ENCODE data around the gene PACS2.

PACS2 gene

DNA sequence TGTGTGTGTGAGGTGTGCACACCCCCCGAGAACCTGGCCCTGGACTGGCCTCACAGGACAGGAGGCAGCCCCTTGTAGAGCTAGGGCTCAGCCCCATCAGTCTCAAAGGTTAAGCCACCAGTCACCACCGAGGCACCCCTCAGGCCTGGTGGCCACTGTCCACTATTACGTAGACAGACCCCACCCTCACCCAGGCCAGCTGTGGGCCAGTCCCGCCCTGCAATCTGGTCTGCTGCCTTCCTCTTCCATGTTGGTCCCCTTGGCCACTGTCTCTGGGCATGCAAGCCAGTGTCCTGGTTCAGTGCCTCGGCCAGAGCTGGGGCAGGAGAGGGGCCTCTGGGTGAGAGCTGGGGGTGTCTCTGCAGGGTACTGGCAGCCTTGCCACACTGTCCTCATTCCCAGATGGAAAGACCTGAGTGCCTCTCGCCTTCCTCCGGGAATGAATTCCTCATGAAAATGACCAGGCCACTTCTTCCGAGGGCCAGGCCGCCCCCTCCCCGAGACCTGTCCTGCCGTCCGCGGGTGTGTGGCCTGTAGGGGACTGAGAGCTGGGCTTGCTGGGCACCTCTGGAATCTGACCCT lies 82.9 kb downstream of the PACS2 start:
- Histone ChIP-seq H3K27me3 (ENCODE audit: insufficient read depth, low read length) (peaks cover 12% of the 10 kb centered on the region; the same call in 1 of the 2 replicates), H3K4me1 (ENCODE audit: insufficient read depth, low read length) (no peaks in the 10 kb centered on the region), H3K27ac (ENCODE audit: low read length) (no peak overlapping the region), H3K36me3 (ENCODE audit: insufficient read depth, low read depth, low read length) (peaks cover 18% of the 10 kb centered on the region), H3K4me3 (ENCODE audit: low read length) (peak overlapping the region; percentile 62; the same call in 1 of the 2 replicates), H3K9ac (ENCODE audit: low read depth, low read length) (peak overlapping the region; percentile 58; the same call in 1 of the 2 replicates), H3K9me3 (ENCODE audit: insufficient read depth, low read depth, low read length) (peaks cover 34% of the 10 kb centered on the region)

DNA sequence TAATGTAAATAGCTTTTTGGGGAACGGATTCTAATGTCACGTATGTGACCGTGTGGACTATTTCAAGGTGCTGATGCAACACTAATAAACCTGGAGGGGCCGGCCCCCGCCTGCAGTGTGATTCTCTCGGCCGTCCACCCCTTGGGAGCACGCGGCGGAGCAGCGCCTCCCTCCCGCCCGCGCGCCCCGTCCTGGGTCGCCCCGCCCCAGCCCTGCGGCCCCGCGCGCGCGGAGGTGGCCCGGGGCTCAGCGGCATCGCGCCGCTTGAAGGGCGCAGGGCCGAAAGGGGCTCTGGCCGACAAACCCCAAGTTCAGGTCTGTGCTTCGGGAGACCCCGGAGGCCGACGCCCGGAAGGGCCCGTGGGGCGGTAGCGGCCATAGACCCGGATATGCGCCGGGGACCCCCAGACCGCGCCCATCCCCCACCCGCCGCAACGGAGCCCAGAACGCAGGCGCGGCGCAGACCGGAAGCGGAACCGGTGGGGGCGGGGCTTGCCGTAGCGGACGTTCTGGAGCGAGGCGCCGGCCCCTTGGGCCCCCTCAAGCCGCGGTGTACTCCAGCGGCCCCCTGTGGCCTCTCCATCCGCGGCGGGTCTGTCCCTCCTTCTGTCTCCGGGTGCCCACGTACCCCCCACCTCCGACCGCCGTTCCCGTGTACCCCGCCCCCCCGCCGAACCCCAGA lies 83.6 kb downstream of the PACS2 start, which contains the start of gene TEX22:
Gene TEX22, plus strand, starts transcription at position 495 of the 682 bp plus-strand sequence. CDS start 803 bp downstream, outside the sequence.
- H3K27ac ChIP-seq (ENCODE audit: low read length): no peak within 1 kb of the TSS
- H3K36me3 ChIP-seq (ENCODE audit: insufficient read depth, low read depth, low read length): peaks cover 18% of the 10 kb centered on the region
- peaks cover 12% of the 10 kb centered on the region for H3K27me3 ChIP-seq (ENCODE audit: insufficient read depth, low read length)
- H3K9me3 ChIP-seq (ENCODE audit: insufficient read depth, low read depth, low read length): peaks cover 41% of the 10 kb centered on the region
- H3K4me1 ChIP-seq (ENCODE audit: insufficient read depth, low read length): no peaks in the 10 kb centered on the region
- H3K9ac ChIP-seq (ENCODE audit: low read depth, low read length): peak within 1 kb of the TSS; percentile 58; the same call in 1 of the 2 replicates
- peak within 1 kb of the TSS; percentile 62 for H3K4me3 ChIP-seq (ENCODE audit: low read length)

DNA sequence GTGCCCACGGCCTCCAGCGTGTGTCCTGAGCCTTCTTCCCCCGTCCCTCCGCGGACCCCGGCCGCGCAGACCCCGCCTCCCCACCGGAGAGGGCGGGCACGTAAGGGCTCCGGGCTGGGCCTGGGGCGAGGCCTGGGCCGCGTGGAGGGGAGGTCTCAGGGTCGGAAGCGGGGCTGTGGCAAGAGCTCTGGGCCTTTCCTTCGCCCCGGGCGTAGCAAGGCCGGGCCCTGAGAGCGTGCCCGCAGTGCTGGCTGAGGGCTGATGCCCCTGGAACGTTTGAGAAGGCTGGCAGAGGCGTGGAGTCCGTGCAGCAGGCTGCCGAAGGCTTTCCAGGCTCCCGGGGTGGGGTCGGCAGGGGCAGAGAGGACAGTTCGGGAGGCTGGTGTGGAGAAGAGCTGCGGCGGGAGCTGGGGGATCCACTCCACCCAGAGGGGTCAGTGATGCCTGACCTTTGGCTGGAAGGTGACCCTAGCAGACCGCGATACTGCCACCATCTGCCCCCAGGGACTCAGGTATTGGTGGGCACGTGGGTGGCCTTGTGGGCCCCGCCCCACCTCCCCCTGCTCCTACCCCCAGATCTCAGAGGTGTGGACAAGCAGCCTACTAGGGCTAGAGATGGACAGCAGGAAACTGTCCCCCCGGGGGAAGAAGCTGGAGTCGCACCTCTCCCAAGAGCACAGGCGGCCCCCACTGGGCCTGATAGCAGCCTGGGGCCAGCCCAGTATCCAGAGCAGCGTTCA lies 84.3 kb downstream of the PACS2 start:
- Histone ChIP-seq H3K4me3 (ENCODE audit: low read length) (peak overlapping the region; percentile 62; the same call in 1 of the 2 replicates), H3K27ac (ENCODE audit: low read length) (no peak overlapping the region), H3K27me3 (ENCODE audit: insufficient read depth, low read length) (peaks cover 19% of the 10 kb centered on the region), H3K9ac (ENCODE audit: low read depth, low read length) (peak overlapping the region; percentile 58; the same call in 1 of the 2 replicates), H3K9me3 (ENCODE audit: insufficient read depth, low read depth, low read length) (peaks cover 48% of the 10 kb centered on the region), H3K4me1 (ENCODE audit: insufficient read depth, low read length) (no peaks in the 10 kb centered on the region), H3K36me3 (ENCODE audit: insufficient read depth, low read depth, low read length) (peaks cover 18% of the 10 kb centered on the region)

DNA sequence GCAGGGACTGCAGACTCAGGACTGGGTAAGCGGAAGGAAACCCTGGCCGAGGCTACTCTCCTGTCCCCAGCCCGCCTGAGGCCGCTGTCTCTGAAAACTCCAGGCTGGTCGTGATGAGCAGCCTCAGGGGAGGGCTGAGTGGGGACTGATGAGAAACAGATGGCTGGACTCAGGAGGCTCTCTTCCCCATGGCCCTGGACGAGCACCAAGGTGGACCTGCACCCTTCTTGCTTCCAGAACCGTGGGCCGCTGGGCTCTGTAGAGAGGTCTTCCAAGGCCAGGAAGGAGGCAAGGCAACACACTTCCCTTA lies 84.9 kb downstream of the PACS2 start:
- peaks cover 24% of the 10 kb centered on the region for H3K27me3 ChIP-seq (ENCODE audit: insufficient read depth, low read length)
- peaks cover 18% of the 10 kb centered on the region for H3K36me3 ChIP-seq (ENCODE audit: insufficient read depth, low read depth, low read length)
- no peak overlapping the region for H3K4me3 ChIP-seq (ENCODE audit: low read length)
- peaks cover 54% of the 10 kb centered on the region for H3K9me3 ChIP-seq (ENCODE audit: insufficient read depth, low read depth, low read length)
- no peaks in the 10 kb centered on the region for H3K4me1 ChIP-seq (ENCODE audit: insufficient read depth, low read length)
- no peak overlapping the region for H3K9ac ChIP-seq (ENCODE audit: low read depth, low read length)
- no peak overlapping the region for H3K27ac ChIP-seq (ENCODE audit: low read length)

DNA sequence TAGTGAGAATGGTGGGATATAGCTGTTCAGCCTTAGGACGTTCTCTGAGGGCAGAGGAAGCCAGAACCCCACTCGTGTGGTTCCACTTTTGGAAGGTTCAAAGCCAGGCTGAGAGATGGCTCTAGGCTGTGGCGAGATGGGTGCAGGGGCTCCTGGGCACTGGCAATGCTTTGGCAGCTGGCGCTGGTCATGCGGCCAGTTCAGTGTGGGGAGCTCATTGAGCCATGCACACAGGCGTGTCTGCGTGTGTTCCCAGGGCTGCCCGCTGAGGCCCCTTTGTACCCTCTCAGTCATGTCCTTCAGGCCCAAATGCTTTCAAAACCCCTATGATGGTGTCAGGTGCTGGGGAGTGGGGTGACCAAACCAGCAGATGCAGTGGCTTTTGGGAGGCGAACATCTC lies 85.5 kb downstream of the PACS2 start:
- no peak overlapping the region for H3K27ac ChIP-seq (ENCODE audit: low read length)
- peaks cover 27% of the 10 kb centered on the region for H3K27me3 ChIP-seq (ENCODE audit: insufficient read depth, low read length)
- no peak overlapping the region for H3K9ac ChIP-seq (ENCODE audit: low read depth, low read length)
- peaks cover 18% of the 10 kb centered on the region for H3K36me3 ChIP-seq (ENCODE audit: insufficient read depth, low read depth, low read length)
- H3K4me3 ChIP-seq (ENCODE audit: low read length): no peak overlapping the region
- H3K9me3 ChIP-seq (ENCODE audit: insufficient read depth, low read depth, low read length): peaks cover 59% of the 10 kb centered on the region
- no peaks in the 10 kb centered on the region for H3K4me1 ChIP-seq (ENCODE audit: insufficient read depth, low read length)

DNA sequence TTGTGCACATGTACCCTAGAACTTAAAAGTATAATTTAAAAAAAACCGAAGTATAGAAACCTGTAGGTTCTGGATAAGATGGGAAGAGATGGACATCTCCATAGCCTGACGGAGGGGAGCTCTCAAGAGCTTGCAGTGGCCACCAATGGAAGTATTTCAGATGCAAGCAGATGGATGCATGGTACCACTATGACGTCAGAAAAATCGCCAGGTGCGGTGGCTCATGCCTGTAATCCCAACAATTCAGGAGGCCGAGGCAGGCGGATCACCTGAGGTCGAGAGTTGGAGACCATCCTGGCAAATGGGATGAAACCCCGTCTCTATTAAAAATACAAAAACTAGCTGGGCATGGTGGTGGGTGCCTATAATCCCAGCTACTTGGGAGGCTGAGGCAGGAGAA lies 87.2 kb downstream of the PACS2 start:
- Histone ChIP-seq H3K36me3 (ENCODE audit: insufficient read depth, low read depth, low read length) (peaks cover 18% of the 10 kb centered on the region), H3K9me3 (ENCODE audit: insufficient read depth, low read depth, low read length) (peaks cover 60% of the 10 kb centered on the region), H3K27me3 (ENCODE audit: insufficient read depth, low read length) (peaks cover 33% of the 10 kb centered on the region), H3K4me3 (ENCODE audit: low read length) (no peak overlapping the region), H3K27ac (ENCODE audit: low read length) (no peak overlapping the region), H3K4me1 (ENCODE audit: insufficient read depth, low read length) (no peaks in the 10 kb centered on the region), H3K9ac (ENCODE audit: low read depth, low read length) (no peak overlapping the region)

DNA sequence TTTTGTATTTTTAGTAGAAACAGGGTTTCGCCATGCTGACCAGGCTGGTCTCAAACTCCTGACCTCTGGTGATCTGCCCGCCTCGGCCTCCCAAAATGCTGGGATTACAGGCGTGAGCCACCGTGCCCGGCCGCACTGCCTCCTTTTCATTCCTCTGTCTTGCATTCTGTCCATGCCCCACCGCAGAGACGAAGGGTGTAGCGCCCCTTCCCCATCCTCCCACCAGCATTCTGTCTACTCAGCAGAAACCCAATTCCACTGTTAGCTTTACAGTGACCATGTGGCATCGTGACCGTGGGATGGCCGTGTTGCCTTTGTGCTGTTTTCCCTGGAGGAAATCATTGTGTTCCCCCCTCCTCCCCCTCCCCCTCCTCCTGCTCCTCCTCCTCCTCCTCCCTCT lies 94.0 kb downstream of the PACS2 start:
- H3K9me3 ChIP-seq (ENCODE audit: insufficient read depth, low read depth, low read length): peaks cover 15% of the 10 kb centered on the region
- H3K36me3 ChIP-seq (ENCODE audit: insufficient read depth, low read depth, low read length): no peaks in the 10 kb centered on the region
- H3K9ac ChIP-seq (ENCODE audit: low read depth, low read length): no peak overlapping the region
- peaks cover 74% of the 10 kb centered on the region for H3K27me3 ChIP-seq (ENCODE audit: insufficient read depth, low read length)
- no peak overlapping the region for H3K4me3 ChIP-seq (ENCODE audit: low read length)
- no peaks in the 10 kb centered on the region for H3K4me1 ChIP-seq (ENCODE audit: insufficient read depth, low read length)
- H3K27ac ChIP-seq (ENCODE audit: low read length): no peak overlapping the region

DNA sequence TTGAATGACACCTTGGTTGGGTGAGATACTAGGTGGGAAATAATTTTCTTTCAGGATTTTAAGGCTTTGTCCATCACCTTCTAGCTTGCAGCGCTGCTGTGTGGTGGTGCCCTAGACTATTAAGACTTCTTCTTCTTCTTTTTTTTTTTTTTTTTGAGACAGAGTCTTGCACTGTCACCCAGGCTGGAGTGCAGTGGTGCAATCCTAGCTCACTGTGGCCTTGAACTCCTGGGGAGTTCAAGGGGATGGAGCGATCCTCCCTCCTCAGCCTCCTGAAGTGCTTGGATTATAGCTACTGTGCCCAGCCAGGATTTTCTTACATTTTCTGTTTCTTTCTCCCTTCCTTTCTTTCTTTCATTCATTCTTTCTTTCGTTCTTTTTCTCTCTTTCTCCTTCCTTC lies 94.8 kb downstream of the PACS2 start:
- peaks cover 7% of the 10 kb centered on the region for H3K9me3 ChIP-seq (ENCODE audit: insufficient read depth, low read depth, low read length)
- H3K36me3 ChIP-seq (ENCODE audit: insufficient read depth, low read depth, low read length): no peaks in the 10 kb centered on the region
- H3K27ac ChIP-seq (ENCODE audit: low read length): no peak overlapping the region
- H3K4me1 ChIP-seq (ENCODE audit: insufficient read depth, low read length): no peaks in the 10 kb centered on the region
- H3K4me3 ChIP-seq (ENCODE audit: low read length): no peak overlapping the region
- no peak overlapping the region for H3K9ac ChIP-seq (ENCODE audit: low read depth, low read length)
- peaks cover 74% of the 10 kb centered on the region for H3K27me3 ChIP-seq (ENCODE audit: insufficient read depth, low read length)

DNA sequence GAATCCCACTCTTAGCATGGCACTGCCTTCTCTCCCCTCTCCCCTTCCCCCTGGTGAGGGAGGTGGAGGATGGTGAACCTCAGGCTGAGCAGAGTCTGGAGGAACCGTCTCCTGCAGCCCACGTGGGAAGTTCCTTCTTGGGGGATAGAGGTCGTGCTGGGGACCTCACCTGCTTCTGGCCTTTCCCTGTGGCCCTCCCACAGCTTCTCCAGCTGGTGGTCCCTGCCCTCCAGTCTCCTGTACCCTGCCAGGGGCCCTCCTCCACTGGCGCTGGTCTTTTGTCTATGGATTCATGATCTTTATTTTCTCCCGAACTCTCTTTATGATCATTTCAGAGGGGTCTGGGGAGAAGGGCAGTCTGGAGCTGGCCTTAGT lies 96.1 kb downstream of the PACS2 start:
- Histone ChIP-seq H3K9ac (ENCODE audit: low read depth, low read length) (no peak overlapping the region), H3K4me3 (ENCODE audit: low read length) (peak overlapping the region; percentile 56; the same call in 1 of the 2 replicates), H3K27me3 (ENCODE audit: insufficient read depth, low read length) (peaks cover 70% of the 10 kb centered on the region), H3K36me3 (ENCODE audit: insufficient read depth, low read depth, low read length) (no peaks in the 10 kb centered on the region), H3K4me1 (ENCODE audit: insufficient read depth, low read length) (no peaks in the 10 kb centered on the region), H3K9me3 (ENCODE audit: insufficient read depth, low read depth, low read length) (no peaks in the 10 kb centered on the region), H3K27ac (ENCODE audit: low read length) (no peak overlapping the region)

DNA sequence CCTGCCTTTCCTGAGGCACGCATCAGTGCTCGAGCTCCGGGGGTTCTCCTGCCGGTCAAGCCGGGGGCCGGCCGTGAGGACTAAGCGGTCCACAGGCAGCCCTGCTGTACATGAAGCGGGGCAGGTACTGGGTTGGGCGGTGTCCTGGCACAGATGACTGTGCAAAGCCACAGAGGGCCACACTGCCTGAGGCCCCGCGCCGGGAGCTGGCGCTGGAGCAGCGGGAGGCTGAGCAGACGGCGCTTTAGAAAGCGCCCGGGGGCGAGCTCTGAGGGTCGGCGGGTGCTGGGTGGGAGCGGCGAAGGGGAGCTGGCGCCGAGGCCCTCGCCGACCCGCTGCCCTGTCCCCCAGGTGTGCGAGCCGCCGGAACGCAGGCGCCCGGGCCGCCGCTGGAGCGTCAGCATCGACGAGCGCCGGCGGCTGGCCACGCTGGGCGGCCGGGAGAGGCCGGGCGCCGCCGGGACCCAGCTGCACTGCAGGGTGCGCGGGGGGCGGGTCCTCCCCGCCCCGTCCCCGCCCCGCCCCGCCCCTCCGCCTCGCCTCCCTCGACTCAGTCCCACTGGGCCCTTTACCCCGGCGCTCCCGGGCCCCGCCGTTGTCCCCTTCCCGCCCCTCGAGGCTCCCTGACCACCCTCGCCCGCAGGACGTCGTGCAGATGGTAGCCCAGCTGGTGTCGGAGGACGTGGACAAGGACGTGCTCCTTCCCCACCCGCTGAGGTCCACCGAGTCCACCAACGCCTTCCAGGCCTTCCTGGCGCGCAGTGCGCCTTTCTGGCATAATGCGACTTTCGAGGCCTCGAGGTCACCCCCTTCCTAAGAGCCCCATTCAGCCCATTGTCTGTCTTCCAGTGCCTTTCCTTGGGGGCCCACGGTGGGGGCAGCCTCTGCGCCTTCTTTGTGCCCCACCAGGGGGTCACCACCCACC lies 96.7 kb downstream of the PACS2 start:
- Histone ChIP-seq H3K36me3 (ENCODE audit: insufficient read depth, low read depth, low read length) (no peaks in the 10 kb centered on the region), H3K27me3 (ENCODE audit: insufficient read depth, low read length) (peaks cover 68% of the 10 kb centered on the region), H3K4me3 (ENCODE audit: low read length) (peak overlapping the region; percentile 56; the same call in 1 of the 2 replicates), H3K9me3 (ENCODE audit: insufficient read depth, low read depth, low read length) (no peaks in the 10 kb centered on the region), H3K4me1 (ENCODE audit: insufficient read depth, low read length) (no peaks in the 10 kb centered on the region), H3K9ac (ENCODE audit: low read depth, low read length) (no peak overlapping the region), H3K27ac (ENCODE audit: low read length) (no peak overlapping the region)

Data from iPS-20b (cell line).